RWPE2 (cell line): ENCODE results near the gene PLIN3.

Source experiments
- ATAC-seq: fragments of 200-7000 bp; cut with Tn5 transposase; 3 replicates; pipeline ENCODE4 v1.9.1; 2021; ENCODE audit warnings: low read depth
- DNase-seq: peaks from one replicate; pipeline ENCODE4 v3.0.0-alpha.2; 2020; ENCODE audit warnings: low spot score
- H3K27ac ChIP-seq: fragments of 450-650 bp; 2 replicates; pipeline ENCODE4 v1.5.1; 2017; ENCODE audit warnings: mild to moderate bottlenecking; ENCODE audit not compliant: poor library complexity, severe bottlenecking
- H3K27me3 ChIP-seq: fragments of 250-450 bp; sonication (Bioruptor Pico); 2 replicates; pipeline ENCODE4 v1.5.1; 2021; ENCODE audit warnings: mild to moderate bottlenecking, moderate library complexity; ENCODE audit not compliant: insufficient read depth, poor library complexity, severe bottlenecking
- H3K36me3 ChIP-seq: fragments of 250-450 bp; sonication (Bioruptor Pico); 2 replicates; pipeline ENCODE4 v1.5.1; 2020; ENCODE audit warnings: low read depth, mild to moderate bottlenecking, moderate library complexity
- H3K4me1 ChIP-seq: fragments of 250-450 bp; sonication (Bioruptor Pico); 2 replicates; pipeline ENCODE4 v1.5.1; 2021; ENCODE audit warnings: mild to moderate bottlenecking, moderate library complexity; ENCODE audit not compliant: insufficient read depth, poor library complexity, severe bottlenecking
- H3K4me3 ChIP-seq: fragments of 250-450 bp; sonication (Bioruptor Pico); 2 replicates; pipeline ENCODE4 v1.5.1; 2021; ENCODE audit warnings: mild to moderate bottlenecking, moderate library complexity; ENCODE audit not compliant: severe bottlenecking
- H3K9me3 ChIP-seq: fragments of 250-450 bp; sonication (Bioruptor Pico); 2 replicates; pipeline ENCODE4 v1.5.1; 2021; ENCODE audit warnings: mild to moderate bottlenecking, moderate library complexity; ENCODE audit not compliant: severe bottlenecking
- TF ChIP-seq, protein P1 (sequence below): fragments of 450-650 bp; IDR thresholded peaks from one replicate; pipeline ENCODE4 v1.5.1; 2017; ENCODE audit warnings: mild to moderate bottlenecking, moderate library complexity; ENCODE audit not compliant: poor library complexity, severe bottlenecking

Gene PLIN3

DNA sequence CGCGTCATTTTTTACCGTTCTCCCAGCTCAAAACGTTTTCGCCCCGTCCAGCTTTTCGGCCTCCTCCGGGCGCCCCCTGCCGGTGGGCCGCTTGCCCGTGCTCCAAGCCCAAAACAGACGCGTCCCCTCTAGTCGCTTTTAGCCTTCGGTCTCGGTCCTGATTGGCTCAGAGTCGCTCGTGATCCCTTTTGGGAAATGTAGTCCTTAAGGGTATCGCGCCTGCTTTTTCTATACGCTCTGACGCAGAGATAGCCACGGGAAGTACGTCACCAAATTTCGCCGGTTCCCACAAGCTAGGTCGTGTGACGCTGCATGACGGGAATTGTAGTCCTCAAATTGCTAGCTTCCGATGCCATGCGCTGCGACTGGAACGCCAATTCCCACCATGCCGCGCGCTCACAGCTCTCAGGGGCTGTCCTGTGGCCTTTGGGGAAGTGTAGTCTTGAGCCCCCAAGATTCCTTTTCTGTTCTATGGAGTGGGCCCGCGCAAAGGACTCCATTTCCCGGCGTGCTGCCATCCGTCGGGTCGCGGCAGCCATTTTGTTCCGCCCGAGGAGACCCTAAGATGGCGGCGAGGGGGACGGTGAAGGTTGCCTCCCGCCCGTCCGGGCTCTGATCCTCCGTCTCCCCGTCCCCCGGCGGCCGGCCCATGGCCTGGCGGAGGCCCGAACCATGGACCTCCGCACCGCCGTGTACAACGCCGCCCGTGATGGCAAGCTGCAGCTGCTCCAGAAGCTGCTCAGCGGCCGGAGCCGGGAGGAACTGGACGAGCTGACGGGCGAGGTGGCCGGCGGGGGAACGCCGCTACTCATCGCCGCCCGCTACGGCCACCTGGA, 76.1 kb downstream of the PLIN3 start, which contains the start of gene FEM1A:
Gene FEM1A (plus strand): TSS at position 552 of the 836 bp plus-strand sequence. CDS start 121 bp downstream, at position 673.
- peak within 1 kb of the TSS; percentile 96 for H3K4me3 ChIP-seq
- H3K27ac ChIP-seq, result peak within 1 kb of the TSS; percentile 63
- peak; percentile 99 for DNase-seq
- H3K27me3 ChIP-seq, result no peaks in the 10 kb centered on the region
- peaks cover 19% of the 10 kb centered on the region for H3K36me3 ChIP-seq
- ATAC-seq, result peak; percentile 94
- H3K4me1 ChIP-seq, result peaks cover 10% of the 10 kb centered on the region
- TF ChIP-seq, protein P1, sequence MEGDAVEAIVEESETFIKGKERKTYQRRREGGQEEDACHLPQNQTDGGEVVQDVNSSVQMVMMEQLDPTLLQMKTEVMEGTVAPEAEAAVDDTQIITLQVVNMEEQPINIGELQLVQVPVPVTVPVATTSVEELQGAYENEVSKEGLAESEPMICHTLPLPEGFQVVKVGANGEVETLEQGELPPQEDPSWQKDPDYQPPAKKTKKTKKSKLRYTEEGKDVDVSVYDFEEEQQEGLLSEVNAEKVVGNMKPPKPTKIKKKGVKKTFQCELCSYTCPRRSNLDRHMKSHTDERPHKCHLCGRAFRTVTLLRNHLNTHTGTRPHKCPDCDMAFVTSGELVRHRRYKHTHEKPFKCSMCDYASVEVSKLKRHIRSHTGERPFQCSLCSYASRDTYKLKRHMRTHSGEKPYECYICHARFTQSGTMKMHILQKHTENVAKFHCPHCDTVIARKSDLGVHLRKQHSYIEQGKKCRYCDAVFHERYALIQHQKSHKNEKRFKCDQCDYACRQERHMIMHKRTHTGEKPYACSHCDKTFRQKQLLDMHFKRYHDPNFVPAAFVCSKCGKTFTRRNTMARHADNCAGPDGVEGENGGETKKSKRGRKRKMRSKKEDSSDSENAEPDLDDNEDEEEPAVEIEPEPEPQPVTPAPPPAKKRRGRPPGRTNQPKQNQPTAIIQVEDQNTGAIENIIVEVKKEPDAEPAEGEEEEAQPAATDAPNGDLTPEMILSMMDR, result peak; percentile 96
- no peaks in the 10 kb centered on the region for H3K9me3 ChIP-seq
